HepG2 (cell line): ENCODE data around the gene BCAR3. TPM values are rescaled to one million over a fixed set of nuclear protein-coding genes. Genes with fewer than 3 reads are reported as not detected.

ENCODE experiments used
- ARNT ChIP-seq: fragments of 450-650 bp; IDR thresholded peaks from 2 replicates; pipeline ENCODE4 v1.6.1; 2017
- CENPX ChIP-seq: sonication (generic); formaldehyde crosslinking; IDR thresholded peaks from 2 replicates; pipeline ENCODE4 v1.9.0; 2021; ENCODE audit warnings: mild to moderate bottlenecking, missing genetic modification reagents, moderate library complexity
- FIP1L1 ChIP-seq: fragments of 200-400 bp; formaldehyde crosslinking; IDR thresholded peaks from 2 replicates; pipeline ENCODE4 v1.6.1; 2018; ENCODE audit warnings: low read depth, mild to moderate bottlenecking, low read length, moderate library complexity, borderline replicate concordance; ENCODE audit not compliant: insufficient read depth
- HNRNPH1 ChIP-seq: fragments of 200-400 bp; formaldehyde crosslinking; optimal IDR thresholded peaks from 2 replicates; pipeline ENCODE3; 2017; ENCODE audit warnings: mild to moderate bottlenecking, low read depth, low read length
- KDM1A ChIP-seq: IDR thresholded peaks from 2 replicates; pipeline ENCODE4 v1.6.1; 2016; ENCODE audit warnings: missing compliant biosample characterization
- MEF2D ChIP-seq: sonication (generic); formaldehyde crosslinking; IDR thresholded peaks from 2 replicates; pipeline ENCODE4 v1.5.1; 2020; ENCODE audit warnings: mild to moderate bottlenecking, missing genetic modification reagents
- TEAD2 ChIP-seq: sonication (generic); formaldehyde crosslinking; IDR thresholded peaks from 2 replicates; pipeline ENCODE4 v1.9.0; 2021; ENCODE audit warnings: missing genetic modification reagents
- ZNF431 ChIP-seq: sonication (generic); formaldehyde crosslinking; IDR thresholded peaks from 2 replicates; pipeline ENCODE4 v1.9.0; 2022; ENCODE audit warnings: missing genetic modification reagents, low read depth, mild to moderate bottlenecking, borderline replicate concordance
- polyA plus RNA-seq, 8 experiments: library from polyadenylated mRNA; depleted of rRNA in 3 of 8; stranded (reverse) in 7 of 8; unstranded in 1 of 8; fragments of >200 nt; fragmentation: Illumina TruSeq in 4 of 8; extraction: Trizol in 4 of 8; gene quantifications; 2 replicates each; pipeline versions ENCODE4 v1.2.1 to v1.2.3, GENCODE V29; 2011 to 2016; ENCODE audit warnings: low read depth in 4 of 8, missing spikeins in 1 of 8, mixed read lengths in 1 of 8; ENCODE audit not compliant: insufficient read depth in 1 of 8
- total RNA-seq, 5 experiments: library from RNA; depleted of rRNA; stranded (reverse); fragments of >200 nt; fragmentation: Illumina TruSeq; extraction: Trizol; gene quantifications; 2 replicates each; pipeline ENCODE4 v1.2.3, GENCODE V29; 2016; ENCODE audit warnings: low read depth in 1 of 5
- TF ChIP-seq, protein P1 (sequence below): sonication (generic); formaldehyde crosslinking; IDR thresholded peaks from 2 replicates; pipeline ENCODE4 v1.4.0; 2020; ENCODE audit warnings: low read depth, missing genetic modification reagents
- TF ChIP-seq, protein P2 (sequence below): sonication (generic); formaldehyde crosslinking; IDR thresholded peaks from 2 replicates; pipeline ENCODE4 v1.4.0; 2020; ENCODE audit warnings: missing genetic modification reagents
- TF ChIP-seq, protein P3 (sequence below): sonication (generic); formaldehyde crosslinking; IDR thresholded peaks from 2 replicates; pipeline ENCODE4 v1.5.0; 2020; ENCODE audit warnings: mild to moderate bottlenecking, missing genetic modification reagents
- TF ChIP-seq, protein P4 (sequence below): sonication (generic); formaldehyde crosslinking; IDR thresholded peaks from 2 replicates; pipeline ENCODE4 v1.8.0; 2022; ENCODE audit warnings: missing genetic modification reagents, mild to moderate bottlenecking, borderline replicate concordance
- TF ChIP-seq, protein P5 (sequence below): sonication (generic); formaldehyde crosslinking; IDR thresholded peaks from 2 replicates; pipeline ENCODE4 v1.4.0; 2020; ENCODE audit warnings: missing genetic modification reagents
- TF ChIP-seq, protein P6 (sequence below): sonication (generic); formaldehyde crosslinking; IDR thresholded peaks from 2 replicates; pipeline ENCODE4 v1.8.1; 2023; ENCODE audit warnings: mild to moderate bottlenecking, inconsistent platforms, moderate library complexity, missing genetic modification reagents, borderline replicate concordance

Gene BCAR3
- total and polyA plus RNA-seq, 2 of the 13 experiments (the other 11 are each of a cell fraction or from before 2014, with no cell fraction given): 3.6 to 4.8 TPM

DNA sequence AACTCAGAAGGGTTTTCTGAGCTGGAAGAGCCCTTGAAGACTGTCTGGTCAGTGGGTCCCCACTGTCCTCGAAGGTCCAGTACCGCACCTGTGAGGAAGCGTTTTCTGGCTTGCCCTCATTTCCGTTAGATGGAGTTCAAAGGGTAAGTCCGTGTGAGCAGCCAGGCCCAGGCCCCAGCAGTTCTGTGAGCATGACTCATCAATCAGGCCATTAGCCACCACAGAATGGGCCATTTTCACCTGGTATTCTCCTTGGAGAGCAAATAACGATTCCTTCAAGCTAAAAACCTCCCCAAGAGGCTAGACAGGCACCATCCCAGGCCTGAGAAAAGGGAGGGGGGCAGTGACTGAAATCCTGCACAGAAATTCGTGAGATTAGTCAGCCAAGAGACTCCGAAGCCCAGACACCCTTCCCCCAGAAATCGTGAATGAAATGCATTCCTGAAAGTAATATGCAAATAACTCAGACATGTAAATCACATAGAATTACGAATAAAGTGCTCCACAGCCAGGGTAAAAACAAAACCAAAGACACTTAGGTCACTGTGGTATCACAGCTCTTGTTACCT, 66.0 kb downstream of the BCAR3 start (continued):
- TF ChIP-seq, protein P1, sequence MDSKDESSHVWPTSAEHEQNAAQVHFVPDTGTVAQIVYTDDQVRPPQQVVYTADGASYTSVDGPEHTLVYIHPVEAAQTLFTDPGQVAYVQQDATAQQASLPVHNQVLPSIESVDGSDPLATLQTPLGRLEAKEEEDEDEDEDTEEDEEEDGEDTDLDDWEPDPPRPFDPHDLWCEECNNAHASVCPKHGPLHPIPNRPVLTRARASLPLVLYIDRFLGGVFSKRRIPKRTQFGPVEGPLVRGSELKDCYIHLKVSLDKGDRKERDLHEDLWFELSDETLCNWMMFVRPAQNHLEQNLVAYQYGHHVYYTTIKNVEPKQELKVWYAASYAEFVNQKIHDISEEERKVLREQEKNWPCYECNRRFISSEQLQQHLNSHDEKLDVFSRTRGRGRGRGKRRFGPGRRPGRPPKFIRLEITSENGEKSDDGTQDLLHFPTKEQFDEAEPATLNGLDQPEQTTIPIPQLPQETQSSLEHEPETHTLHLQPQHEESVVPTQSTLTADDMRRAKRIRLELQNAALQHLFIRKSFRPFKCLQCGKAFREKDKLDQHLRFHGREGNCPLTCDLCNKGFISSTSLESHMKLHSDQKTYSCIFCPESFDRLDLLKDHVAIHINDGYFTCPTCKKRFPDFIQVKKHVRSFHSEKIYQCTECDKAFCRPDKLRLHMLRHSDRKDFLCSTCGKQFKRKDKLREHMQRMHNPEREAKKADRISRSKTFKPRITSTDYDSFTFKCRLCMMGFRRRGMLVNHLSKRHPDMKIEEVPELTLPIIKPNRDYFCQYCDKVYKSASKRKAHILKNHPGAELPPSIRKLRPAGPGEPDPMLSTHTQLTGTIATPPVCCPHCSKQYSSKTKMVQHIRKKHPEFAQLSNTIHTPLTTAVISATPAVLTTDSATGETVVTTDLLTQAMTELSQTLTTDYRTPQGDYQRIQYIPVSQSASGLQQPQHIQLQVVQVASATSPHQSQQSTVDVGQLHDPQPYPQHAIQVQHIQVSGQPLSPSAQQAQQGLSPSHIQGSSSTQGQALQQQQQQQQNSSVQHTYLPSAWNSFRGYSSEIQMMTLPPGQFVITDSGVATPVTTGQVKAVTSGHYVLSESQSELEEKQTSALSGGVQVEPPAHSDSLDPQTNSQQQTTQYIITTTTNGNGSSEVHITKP (CRISPR knock-in tag): no peak
- TF ChIP-seq TEAD2 (CRISPR knock-in tag) (no peak), KDM1A (CRISPR knock-in tag) (peak; percentile 47; the same call in 1 of the 2 replicates), HNRNPH1 (no peak), ZNF431 (CRISPR knock-in tag) (0 out of 2 replicates have a peak, but pooled peaks have one; percentile 57), FIP1L1 (no peak), MEF2D (CRISPR knock-in tag) (no peak; the same call in 1 of the 2 replicates), ARNT (no peak), CENPX (CRISPR knock-in tag) (no peak)
- TF ChIP-seq, protein P2, sequence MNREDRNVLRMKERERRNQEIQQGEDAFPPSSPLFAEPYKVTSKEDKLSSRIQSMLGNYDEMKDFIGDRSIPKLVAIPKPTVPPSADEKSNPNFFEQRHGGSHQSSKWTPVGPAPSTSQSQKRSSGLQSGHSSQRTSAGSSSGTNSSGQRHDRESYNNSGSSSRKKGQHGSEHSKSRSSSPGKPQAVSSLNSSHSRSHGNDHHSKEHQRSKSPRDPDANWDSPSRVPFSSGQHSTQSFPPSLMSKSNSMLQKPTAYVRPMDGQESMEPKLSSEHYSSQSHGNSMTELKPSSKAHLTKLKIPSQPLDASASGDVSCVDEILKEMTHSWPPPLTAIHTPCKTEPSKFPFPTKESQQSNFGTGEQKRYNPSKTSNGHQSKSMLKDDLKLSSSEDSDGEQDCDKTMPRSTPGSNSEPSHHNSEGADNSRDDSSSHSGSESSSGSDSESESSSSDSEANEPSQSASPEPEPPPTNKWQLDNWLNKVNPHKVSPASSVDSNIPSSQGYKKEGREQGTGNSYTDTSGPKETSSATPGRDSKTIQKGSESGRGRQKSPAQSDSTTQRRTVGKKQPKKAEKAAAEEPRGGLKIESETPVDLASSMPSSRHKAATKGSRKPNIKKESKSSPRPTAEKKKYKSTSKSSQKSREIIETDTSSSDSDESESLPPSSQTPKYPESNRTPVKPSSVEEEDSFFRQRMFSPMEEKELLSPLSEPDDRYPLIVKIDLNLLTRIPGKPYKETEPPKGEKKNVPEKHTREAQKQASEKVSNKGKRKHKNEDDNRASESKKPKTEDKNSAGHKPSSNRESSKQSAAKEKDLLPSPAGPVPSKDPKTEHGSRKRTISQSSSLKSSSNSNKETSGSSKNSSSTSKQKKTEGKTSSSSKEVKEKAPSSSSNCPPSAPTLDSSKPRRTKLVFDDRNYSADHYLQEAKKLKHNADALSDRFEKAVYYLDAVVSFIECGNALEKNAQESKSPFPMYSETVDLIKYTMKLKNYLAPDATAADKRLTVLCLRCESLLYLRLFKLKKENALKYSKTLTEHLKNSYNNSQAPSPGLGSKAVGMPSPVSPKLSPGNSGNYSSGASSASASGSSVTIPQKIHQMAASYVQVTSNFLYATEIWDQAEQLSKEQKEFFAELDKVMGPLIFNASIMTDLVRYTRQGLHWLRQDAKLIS (CRISPR knock-in tag): 0 out of 2 replicates have a peak, but pooled peaks have one; percentile 64
- TF ChIP-seq, protein P3, sequence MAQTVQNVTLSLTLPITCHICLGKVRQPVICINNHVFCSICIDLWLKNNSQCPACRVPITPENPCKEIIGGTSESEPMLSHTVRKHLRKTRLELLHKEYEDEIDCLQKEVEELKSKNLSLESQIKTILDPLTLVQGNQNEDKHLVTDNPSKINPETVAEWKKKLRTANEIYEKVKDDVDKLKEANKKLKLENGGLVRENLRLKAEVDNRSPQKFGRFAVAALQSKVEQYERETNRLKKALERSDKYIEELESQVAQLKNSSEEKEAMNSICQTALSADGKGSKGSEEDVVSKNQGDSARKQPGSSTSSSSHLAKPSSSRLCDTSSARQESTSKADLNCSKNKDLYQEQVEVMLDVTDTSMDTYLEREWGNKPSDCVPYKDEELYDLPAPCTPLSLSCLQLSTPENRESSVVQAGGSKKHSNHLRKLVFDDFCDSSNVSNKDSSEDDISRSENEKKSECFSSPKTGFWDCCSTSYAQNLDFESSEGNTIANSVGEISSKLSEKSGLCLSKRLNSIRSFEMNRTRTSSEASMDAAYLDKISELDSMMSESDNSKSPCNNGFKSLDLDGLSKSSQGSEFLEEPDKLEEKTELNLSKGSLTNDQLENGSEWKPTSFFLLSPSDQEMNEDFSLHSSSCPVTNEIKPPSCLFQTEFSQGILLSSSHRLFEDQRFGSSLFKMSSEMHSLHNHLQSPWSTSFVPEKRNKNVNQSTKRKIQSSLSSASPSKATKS: no peak
- TF ChIP-seq, protein P4, sequence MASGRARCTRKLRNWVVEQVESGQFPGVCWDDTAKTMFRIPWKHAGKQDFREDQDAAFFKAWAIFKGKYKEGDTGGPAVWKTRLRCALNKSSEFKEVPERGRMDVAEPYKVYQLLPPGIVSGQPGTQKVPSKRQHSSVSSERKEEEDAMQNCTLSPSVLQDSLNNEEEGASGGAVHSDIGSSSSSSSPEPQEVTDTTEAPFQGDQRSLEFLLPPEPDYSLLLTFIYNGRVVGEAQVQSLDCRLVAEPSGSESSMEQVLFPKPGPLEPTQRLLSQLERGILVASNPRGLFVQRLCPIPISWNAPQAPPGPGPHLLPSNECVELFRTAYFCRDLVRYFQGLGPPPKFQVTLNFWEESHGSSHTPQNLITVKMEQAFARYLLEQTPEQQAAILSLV: no peak; the same call in 1 of the 2 replicates
- TF ChIP-seq, protein P5, sequence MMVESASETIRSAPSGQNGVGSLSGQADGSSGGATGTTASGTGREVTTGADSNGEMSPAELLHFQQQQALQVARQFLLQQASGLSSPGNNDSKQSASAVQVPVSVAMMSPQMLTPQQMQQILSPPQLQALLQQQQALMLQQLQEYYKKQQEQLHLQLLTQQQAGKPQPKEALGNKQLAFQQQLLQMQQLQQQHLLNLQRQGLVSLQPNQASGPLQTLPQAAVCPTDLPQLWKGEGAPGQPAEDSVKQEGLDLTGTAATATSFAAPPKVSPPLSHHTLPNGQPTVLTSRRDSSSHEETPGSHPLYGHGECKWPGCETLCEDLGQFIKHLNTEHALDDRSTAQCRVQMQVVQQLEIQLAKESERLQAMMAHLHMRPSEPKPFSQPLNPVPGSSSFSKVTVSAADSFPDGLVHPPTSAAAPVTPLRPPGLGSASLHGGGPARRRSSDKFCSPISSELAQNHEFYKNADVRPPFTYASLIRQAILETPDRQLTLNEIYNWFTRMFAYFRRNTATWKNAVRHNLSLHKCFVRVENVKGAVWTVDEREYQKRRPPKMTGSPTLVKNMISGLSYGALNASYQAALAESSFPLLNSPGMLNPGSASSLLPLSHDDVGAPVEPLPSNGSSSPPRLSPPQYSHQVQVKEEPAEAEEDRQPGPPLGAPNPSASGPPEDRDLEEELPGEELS: peak; percentile 6; the same call in 1 of the 2 replicates
- TF ChIP-seq, protein P6, sequence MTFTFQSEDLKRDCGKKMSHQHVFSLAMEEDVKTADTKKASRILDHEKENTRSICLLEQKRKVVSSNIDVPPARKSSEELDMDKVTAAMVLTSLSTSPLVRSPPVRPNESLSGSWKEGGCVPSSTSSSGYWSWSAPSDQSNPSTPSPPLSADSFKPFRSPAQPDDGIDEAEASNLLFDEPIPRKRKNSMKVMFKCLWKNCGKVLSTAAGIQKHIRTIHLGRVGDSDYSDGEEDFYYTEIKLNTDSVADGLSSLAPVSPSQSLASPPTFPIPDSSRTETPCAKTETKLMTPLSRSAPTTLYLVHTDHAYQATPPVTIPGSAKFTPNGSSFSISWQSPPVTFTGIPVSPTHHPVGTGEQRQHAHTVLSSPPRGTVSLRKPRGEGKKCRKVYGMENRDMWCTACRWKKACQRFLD (CRISPR knock-in tag): no peak; the same call in 1 of the 2 replicates
